MM.1S (cell line): ENCODE results near the gene STAMBP.

ENCODE experiments used
- EZH2 ChIP-seq: fragments of 300-600 bp; sonication (generic); optimal IDR thresholded peaks from 2 replicates; pipeline ENCODE3; 2017; ENCODE audit warnings: low read depth, mild to moderate bottlenecking, antibody characterized with exemption, low read length, mixed read lengths
- EZH2phosphoT487 ChIP-seq: fragments of 300-600 bp; sonication (generic); IDR thresholded peaks from 2 replicates; pipeline ENCODE4 v1.6.1; 2018; ENCODE audit warnings: antibody characterized with exemption, low read length
- TF ChIP-seq, protein P1 (sequence below): fragments of 300-600 bp; sonication (generic); IDR thresholded peaks from 2 replicates; pipeline ENCODE4 v1.5.1; 2016; ENCODE audit warnings: antibody characterized with exemption, low read length, mixed read lengths

DNA sequence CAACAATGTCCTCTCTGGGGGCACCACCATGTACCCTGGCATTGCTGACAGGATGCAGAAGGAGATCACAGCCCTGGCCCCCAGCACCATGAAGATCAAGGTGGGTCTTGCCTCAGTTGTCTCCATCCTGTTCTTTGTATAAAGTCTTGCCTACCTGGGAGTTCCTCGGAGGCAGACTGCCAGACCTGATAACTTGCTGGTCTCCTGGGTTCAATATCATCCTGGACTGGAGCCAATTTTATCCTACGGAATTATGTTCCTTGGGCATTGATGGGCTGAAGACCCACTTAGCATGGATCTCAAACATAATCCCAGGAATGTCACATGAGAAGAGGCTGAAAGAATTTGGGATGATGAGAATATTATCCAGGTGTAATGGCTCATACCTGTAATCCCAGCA, 87.9 kb downstream of the STAMBP start:
- TF ChIP-seq, protein P1, sequence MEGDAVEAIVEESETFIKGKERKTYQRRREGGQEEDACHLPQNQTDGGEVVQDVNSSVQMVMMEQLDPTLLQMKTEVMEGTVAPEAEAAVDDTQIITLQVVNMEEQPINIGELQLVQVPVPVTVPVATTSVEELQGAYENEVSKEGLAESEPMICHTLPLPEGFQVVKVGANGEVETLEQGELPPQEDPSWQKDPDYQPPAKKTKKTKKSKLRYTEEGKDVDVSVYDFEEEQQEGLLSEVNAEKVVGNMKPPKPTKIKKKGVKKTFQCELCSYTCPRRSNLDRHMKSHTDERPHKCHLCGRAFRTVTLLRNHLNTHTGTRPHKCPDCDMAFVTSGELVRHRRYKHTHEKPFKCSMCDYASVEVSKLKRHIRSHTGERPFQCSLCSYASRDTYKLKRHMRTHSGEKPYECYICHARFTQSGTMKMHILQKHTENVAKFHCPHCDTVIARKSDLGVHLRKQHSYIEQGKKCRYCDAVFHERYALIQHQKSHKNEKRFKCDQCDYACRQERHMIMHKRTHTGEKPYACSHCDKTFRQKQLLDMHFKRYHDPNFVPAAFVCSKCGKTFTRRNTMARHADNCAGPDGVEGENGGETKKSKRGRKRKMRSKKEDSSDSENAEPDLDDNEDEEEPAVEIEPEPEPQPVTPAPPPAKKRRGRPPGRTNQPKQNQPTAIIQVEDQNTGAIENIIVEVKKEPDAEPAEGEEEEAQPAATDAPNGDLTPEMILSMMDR, result no peak
- TF ChIP-seq EZH2phosphoT487 (no peak), EZH2 (no peak)
